Central memory CD8-positive, alpha-beta T cell (primary cell): Measurements from ENCODE around the gene ESRP2.

Experiments
- ATAC-seq: fragments of 150-1000 bp; cut with Tn5 transposase; replicated peaks from 2 replicates; pipeline ENCODE4 v1.10.0; 2022; ENCODE audit warnings: mild to moderate bottlenecking, moderate FRiP score, moderate number of reproducible peaks; ENCODE audit not compliant: poor library complexity, severe bottlenecking; ENCODE audit errors: extremely low read depth
- DNase-seq, 2 donors: peaks; one replicate each; pipeline ENCODE4 v3.0.0; 2021; ENCODE audit warnings: low spot score in 2 of 2
- H3K27ac Mint-ChIP-seq: one replicate; pipeline ENCODE4 v1.8.0; 2022; ENCODE audit warnings: low read depth, mild to moderate bottlenecking, moderate library complexity, mixed read lengths
- H3K27me3 Mint-ChIP-seq: one replicate; pipeline ENCODE4 v1.8.0; 2022; ENCODE audit warnings: mixed read lengths
- H3K36me3 Mint-ChIP-seq: one replicate; pipeline ENCODE4 v1.8.0; 2022; ENCODE audit warnings: mild to moderate bottlenecking, moderate library complexity, mixed read lengths; ENCODE audit not compliant: insufficient read depth
- H3K4me1 Mint-ChIP-seq: one replicate; pipeline ENCODE4 v1.8.0; 2022; ENCODE audit warnings: mixed read lengths
- H3K4me3 Mint-ChIP-seq: one replicate; pipeline ENCODE4 v1.8.0; 2022; ENCODE audit warnings: mild to moderate bottlenecking, moderate library complexity, mixed read lengths
- H3K9me3 Mint-ChIP-seq: one replicate; pipeline ENCODE4 v1.8.0; 2022; ENCODE audit warnings: mixed read lengths

The ESRP2 gene

GRCh38 chr16:68231384-68232136, 4.4 kb downstream of the ESRP2 start:
- no peak overlapping the region for H3K4me3 Mint-ChIP-seq
- peak overlapping the region; percentile 62 for H3K27ac Mint-ChIP-seq

GRCh38 chr16:68230956-68231355, 5.0 kb downstream of the ESRP2 start:
- Mint-ChIP-seq H3K9me3 (no peaks in the 10 kb centered on the region), H3K4me3 (no peak overlapping the region), H3K4me1 (peaks cover 6% of the 10 kb centered on the region), H3K36me3 (peaks cover 34% of the 10 kb centered on the region), H3K27me3 (no peaks in the 10 kb centered on the region), H3K27ac (peak overlapping the region; percentile 62)
- DNase-seq = no peak
- ATAC-seq = no peak

More at GRCh38 chr16:68231384-68232136, 4.4 kb downstream of the ESRP2 start:
- H3K4me1 Mint-ChIP-seq = peaks cover 7% of the 10 kb centered on the region
- ATAC-seq (no peak), DNase-seq (no peak)
- H3K9me3 Mint-ChIP-seq = no peaks in the 10 kb centered on the region
- no peaks in the 10 kb centered on the region for H3K27me3 Mint-ChIP-seq
- peaks cover 36% of the 10 kb centered on the region for H3K36me3 Mint-ChIP-seq

- peak overlapping the region; percentile 46 for H3K27ac Mint-ChIP-seq
- DNase-seq = no peak
- no peaks in the 10 kb centered on the region for H3K9me3 Mint-ChIP-seq
- H3K4me1 Mint-ChIP-seq = peaks cover 12% of the 10 kb centered on the region
- H3K27me3 Mint-ChIP-seq = no peaks in the 10 kb centered on the region
- peaks cover 37% of the 10 kb centered on the region for H3K36me3 Mint-ChIP-seq
- no peak overlapping the region for H3K4me3 Mint-ChIP-seq
- ATAC-seq = no peak
Observed at GRCh38 chr16:68230176-68230571, 5.8 kb downstream of the ESRP2 start.

GRCh38 chr16:68229431-68230175, 6.3 kb downstream of the ESRP2 start:
- Mint-ChIP-seq H3K36me3 (peaks cover 35% of the 10 kb centered on the region), H3K27ac (no peak overlapping the region), H3K4me3 (no peak overlapping the region), H3K27me3 (no peaks in the 10 kb centered on the region), H3K9me3 (no peaks in the 10 kb centered on the region), H3K4me1 (peaks cover 8% of the 10 kb centered on the region)
- ATAC-seq = no peak
- DNase-seq = peak in 1 of 2 donors; percentile 38

GRCh38 chr16:68228652-68229051, 7.3 kb downstream of the ESRP2 start:
- H3K4me1 Mint-ChIP-seq = peaks cover 6% of the 10 kb centered on the region
- H3K9me3 Mint-ChIP-seq = no peaks in the 10 kb centered on the region
- no peak overlapping the region for H3K27ac Mint-ChIP-seq

GRCh38 chr16:68227850-68228553, 7.9 kb downstream of the ESRP2 start:
- Mint-ChIP-seq H3K36me3 (peaks cover 41% of the 10 kb centered on the region), H3K4me3 (no peak overlapping the region), H3K9me3 (no peaks in the 10 kb centered on the region), H3K4me1 (peaks cover 6% of the 10 kb centered on the region), H3K27me3 (no peaks in the 10 kb centered on the region), H3K27ac (no peak overlapping the region)
- ATAC-seq (no peak), DNase-seq (no peak)

More at GRCh38 chr16:68228652-68229051, 7.3 kb downstream of the ESRP2 start:
- Mint-ChIP-seq H3K36me3 (peaks cover 39% of the 10 kb centered on the region), H3K4me3 (no peak overlapping the region), H3K27me3 (no peaks in the 10 kb centered on the region)
- DNase-seq = no peak
- no peak for ATAC-seq

GRCh38 chr16:68227183-68227793, 8.6 kb downstream of the ESRP2 start:
- no peak overlapping the region for H3K27ac Mint-ChIP-seq
- DNase-seq = no peak
- peaks cover 6% of the 10 kb centered on the region for H3K4me1 Mint-ChIP-seq
- no peaks in the 10 kb centered on the region for H3K9me3 Mint-ChIP-seq
- peaks cover 39% of the 10 kb centered on the region for H3K36me3 Mint-ChIP-seq
- no peak overlapping the region for H3K4me3 Mint-ChIP-seq
- H3K27me3 Mint-ChIP-seq = no peaks in the 10 kb centered on the region
- ATAC-seq = no peak

GRCh38 chr16:68226116-68226515, 9.8 kb downstream of the ESRP2 start:
- H3K27ac Mint-ChIP-seq = no peak overlapping the region
- H3K9me3 Mint-ChIP-seq = no peaks in the 10 kb centered on the region
- peaks cover 43% of the 10 kb centered on the region for H3K36me3 Mint-ChIP-seq
- H3K27me3 Mint-ChIP-seq = no peaks in the 10 kb centered on the region
- DNase-seq (no peak), ATAC-seq (no peak)
- no peak overlapping the region for H3K4me3 Mint-ChIP-seq
- peaks cover 6% of the 10 kb centered on the region for H3K4me1 Mint-ChIP-seq

GRCh38 chr16:68223072-68223471, 12.9 kb downstream of the ESRP2 start:
- peaks cover 43% of the 10 kb centered on the region for H3K36me3 Mint-ChIP-seq
- DNase-seq (no peak), ATAC-seq (no peak)
- peak overlapping the region; percentile 46 for H3K27ac Mint-ChIP-seq
- H3K9me3 Mint-ChIP-seq = no peaks in the 10 kb centered on the region
- no peaks in the 10 kb centered on the region for H3K27me3 Mint-ChIP-seq
- peaks cover 6% of the 10 kb centered on the region for H3K4me1 Mint-ChIP-seq
- no peak overlapping the region for H3K4me3 Mint-ChIP-seq

- Mint-ChIP-seq H3K27me3 (no peaks in the 10 kb centered on the region), H3K4me3 (no peak overlapping the region), H3K4me1 (peaks cover 6% of the 10 kb centered on the region), H3K27ac (no peak overlapping the region), H3K36me3 (peaks cover 49% of the 10 kb centered on the region), H3K9me3 (no peaks in the 10 kb centered on the region)
- no peak for ATAC-seq
- no peak for DNase-seq
Observed at GRCh38 chr16:68219725-68220351, 16.1 kb downstream of the ESRP2 start.

GRCh38 chr16:68217506-68217905, 18.4 kb downstream of the ESRP2 start:
- H3K27ac Mint-ChIP-seq = no peak overlapping the region

GRCh38 chr16:68216240-68216639, 19.7 kb downstream of the ESRP2 start:
- ATAC-seq = no peak
- H3K27ac Mint-ChIP-seq = no peak overlapping the region
- H3K9me3 Mint-ChIP-seq = no peaks in the 10 kb centered on the region
- H3K36me3 Mint-ChIP-seq = peaks cover 35% of the 10 kb centered on the region
- no peaks in the 10 kb centered on the region for H3K27me3 Mint-ChIP-seq
- H3K4me1 Mint-ChIP-seq = peaks cover 10% of the 10 kb centered on the region
- no peak for DNase-seq
- H3K4me3 Mint-ChIP-seq = no peak overlapping the region

More at GRCh38 chr16:68217506-68217905, 18.4 kb downstream of the ESRP2 start:
- Mint-ChIP-seq H3K4me1 (peaks cover 6% of the 10 kb centered on the region), H3K27me3 (no peaks in the 10 kb centered on the region), H3K9me3 (no peaks in the 10 kb centered on the region), H3K36me3 (peaks cover 39% of the 10 kb centered on the region), H3K4me3 (no peak overlapping the region)
- no peak for ATAC-seq
- no peak for DNase-seq
